Fibroblast of skin of right quadriceps (primary cell): Measurements from ENCODE around the gene CHD6.
A peak's percentile ranks its signal among the peaks of the same experiment; 100 is the strongest.

ENCODE experiments used
- DNase-seq: peaks from one replicate; pipeline ENCODE4 v3.0.0-alpha.2; 2013

Gene CHD6

DNA sequence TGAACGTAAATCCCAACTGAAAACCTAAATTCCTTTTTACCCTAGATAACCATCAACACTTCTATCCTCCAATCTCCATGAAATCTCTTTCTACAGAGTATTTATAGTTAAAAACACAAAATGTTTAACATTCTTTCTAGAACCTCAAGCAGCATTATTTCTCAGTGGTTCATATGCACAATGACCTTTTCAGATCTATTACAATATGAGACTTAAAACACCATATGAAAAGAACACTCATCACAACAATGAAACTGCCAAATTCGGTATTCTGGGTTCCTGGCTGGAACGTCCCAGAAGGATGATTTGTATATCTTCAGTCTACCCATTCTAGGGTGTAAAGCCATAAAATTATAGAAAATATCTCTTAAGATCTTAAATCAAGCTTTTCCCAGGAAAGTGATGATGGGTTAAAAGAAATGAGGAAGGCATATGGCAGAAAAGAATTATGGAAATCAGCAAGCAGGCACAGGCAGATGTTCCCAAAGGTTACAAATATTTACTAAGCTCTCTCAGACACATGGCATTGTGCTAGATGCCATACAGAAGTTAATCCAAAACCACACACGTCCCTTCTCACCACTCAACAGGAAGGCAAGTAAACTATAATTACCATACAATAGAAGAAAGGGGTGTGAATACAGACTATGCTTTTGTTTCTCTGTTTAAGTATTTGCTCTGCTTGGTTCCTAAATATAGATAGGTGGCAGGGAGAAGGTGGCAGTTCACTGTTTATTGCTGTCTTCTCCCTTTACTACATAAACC, 118.0 kb downstream of the CHD6 start:
- peak; percentile 94 for DNase-seq

DNA sequence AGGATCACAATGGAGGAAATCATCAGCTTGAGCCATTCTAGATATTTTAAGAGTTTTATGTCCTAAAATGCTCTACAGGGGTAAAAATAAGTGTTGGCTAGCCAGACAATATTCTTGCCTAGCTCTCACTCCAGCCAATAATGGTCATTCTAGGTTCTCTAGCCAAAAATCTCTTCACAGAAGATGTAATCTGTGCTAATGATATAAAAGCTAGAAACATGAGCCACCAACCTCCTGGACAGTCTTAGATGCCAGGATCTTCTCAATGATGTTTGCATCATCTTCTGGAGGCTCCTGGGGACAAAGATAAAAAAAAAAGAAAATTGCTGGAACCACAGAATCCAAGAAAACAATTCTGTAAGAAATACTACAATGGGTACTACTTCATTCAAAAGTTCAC, 119.1 kb downstream of the CHD6 start:
- DNase-seq = no peak

DNA sequence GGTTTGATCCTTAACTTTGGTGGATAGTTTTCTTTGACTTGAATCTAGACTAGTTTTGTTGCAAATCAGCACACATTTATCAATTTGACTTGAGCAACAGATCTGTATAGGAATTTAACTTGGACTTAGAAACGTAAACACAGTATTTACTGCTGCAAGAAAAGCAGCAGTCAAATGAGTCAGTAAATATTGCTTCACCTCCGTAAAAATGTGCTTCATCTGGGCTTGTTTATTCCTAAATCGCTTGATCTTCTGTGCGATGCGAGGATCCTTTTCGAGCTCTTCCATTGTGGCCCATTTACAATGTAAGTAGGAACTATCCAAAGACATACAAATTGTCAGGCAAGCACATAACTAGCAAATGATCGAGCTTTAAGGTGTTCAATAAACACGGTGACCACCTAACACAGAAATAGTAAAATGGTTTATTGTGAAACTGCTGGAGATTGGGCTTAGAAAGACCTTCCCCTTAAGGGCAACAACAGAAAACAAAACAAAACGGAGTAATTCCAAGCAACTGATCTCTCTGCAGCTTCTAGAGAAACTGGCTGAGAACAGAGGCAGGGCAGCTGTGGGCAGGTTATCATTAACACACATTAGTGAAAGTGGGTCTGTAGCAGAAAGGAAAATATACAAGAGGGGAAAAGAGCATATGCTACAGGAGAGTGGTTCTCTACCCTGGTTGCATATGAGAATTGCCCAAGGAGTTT, 120.8 kb downstream of the CHD6 start:
- peak; percentile 23 for DNase-seq

DNA sequence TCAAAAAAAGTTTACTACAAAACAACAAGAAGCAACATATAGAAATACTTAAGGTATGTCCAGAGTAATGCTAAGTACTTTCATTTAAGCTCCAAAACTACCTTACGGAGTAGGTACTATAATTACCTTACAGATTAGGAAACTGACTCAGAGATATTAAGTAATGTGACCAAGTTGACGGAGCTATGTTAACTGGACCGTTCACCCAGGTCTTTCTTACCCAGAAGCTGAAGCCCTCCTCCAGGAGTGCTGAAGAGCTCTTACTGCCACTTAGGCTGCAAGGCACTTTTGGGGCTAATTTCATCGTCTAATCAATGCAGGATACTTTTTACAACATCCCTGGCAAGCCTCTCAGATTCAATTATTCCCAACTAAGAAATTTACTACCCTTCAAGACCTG, 123.7 kb downstream of the CHD6 start:
- DNase-seq = no peak

DNA sequence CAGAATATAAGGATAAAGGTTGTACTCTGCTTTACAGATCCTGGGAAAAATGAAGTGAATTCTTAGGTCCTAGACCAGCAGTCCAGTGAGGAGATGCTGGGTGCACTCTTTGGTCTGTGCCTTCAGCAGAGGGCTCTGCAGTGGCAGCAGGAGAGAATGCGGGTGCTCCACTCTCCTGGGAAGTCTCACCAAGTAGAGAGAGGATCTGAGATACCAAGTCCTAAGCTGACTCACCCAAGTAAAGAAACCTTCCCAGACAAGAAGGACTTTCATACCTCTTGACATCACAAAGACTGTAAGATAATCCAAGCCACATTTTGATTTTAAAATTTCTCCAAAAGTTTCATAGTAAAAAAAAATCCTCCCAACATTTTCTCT, 134.6 kb downstream of the CHD6 start:
- peak; percentile 32 for DNase-seq

DNA sequence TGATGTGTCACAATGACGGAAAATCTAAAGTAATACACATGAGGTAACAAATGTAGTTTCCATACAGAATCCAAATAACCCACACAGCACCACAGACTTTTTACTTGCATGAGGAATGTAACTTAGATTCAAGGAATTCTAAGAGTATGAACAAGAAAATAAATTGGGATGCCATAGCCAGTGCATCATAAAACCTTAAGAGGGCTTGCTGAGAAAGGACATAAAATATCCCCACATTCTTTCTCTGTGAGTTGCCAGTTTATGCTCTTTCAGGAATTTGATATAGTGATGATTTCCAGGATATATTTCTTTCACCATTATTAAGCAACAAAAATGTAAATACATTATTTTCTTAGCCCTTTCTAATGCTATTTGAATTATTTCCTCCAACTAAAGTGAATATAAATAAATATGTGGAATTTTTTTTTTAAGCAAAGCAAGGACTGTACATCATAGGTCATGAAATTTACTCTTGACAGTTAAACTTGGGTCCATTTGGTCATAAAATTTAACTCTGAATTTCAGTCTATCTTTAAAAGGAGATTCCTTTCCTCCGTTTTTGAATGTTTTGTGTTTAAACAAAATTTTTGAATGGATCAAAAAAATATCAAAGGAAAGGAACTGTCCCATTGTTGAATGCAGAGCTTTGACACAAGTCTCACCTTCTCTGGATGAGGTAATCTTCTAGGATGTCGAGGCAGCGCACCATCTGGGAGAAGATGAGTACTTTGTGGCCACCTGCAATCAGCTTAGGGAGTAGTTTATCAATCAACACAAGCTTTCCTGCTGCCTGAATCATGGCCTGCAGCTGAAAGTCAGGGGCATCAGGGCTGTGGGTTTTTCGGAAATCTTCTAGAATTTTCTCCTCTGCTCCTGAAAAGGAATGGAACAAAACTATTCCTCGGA, 135.3 kb downstream of the CHD6 start:
- DNase-seq = peak; percentile 96

DNA sequence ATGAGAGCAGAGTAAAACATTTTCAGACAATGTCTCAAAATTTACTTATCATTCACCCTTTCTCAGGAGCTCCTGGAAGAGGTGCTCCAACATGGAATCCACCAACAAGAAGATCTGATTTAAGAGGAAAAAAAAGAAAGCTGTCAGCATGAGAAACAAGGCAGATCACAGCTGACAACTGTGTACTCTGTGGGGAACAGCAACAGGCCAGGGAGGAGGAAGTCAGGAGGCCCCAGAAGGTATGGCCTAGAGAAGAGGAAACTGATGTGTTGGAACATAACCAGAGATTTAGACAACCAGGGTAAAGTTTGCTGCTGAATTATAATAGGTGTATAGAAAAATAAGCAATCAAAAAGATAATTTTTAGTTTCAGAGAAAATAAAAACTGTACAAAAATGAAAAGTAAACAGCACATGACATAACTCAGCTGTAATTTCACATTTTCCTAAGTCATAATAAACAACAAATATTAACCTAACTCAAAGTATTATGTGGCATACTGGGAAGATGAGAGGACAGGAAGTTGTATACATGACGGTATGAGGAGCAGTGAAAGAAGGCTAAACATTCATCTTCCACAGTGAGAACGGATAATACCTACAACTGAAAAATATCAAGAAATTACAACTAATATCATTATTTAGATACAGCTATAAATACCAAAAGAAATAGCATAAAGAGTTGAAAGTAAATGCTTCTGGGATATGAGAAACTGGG, 138.0 kb downstream of the CHD6 start:
- no peak for DNase-seq

DNA sequence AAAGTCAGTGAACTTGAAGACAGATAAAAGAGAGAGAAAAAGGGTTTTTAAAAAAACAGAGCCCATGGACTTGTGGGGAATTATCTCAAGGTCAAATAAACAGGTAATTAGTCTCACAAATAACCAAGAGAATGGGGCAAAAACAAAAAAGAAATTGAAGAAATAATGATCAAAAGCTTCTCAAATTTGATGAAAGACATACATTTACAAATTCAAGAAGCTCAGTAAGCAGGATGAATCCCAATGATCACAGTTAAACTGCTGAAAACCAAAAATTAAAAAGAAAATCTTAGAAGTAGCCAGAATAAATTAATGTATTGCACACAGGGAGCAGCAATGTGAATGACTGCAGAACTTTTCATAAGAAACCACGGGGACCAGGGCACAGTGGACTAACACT, 139.1 kb downstream of the CHD6 start:
- DNase-seq = no peak

DNA sequence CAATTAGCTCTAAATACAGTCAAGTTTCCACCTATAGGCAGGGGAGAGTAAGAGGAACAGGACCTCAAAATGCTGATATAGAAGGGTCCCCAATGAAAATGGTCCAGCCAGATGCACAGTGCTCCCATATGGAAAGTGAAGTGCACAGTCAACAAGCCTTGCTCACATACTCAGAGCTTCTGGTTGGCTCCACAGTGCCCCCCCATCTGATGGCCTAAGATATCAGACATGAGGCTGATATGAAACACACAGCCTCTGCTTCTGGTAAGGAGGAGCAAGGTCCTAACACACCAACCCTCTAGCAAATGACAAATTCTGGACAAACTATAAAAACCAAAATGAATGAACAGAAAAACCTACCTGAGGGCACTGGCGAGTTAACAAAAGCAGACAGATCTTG, 140.2 kb downstream of the CHD6 start:
- no peak for DNase-seq

DNA sequence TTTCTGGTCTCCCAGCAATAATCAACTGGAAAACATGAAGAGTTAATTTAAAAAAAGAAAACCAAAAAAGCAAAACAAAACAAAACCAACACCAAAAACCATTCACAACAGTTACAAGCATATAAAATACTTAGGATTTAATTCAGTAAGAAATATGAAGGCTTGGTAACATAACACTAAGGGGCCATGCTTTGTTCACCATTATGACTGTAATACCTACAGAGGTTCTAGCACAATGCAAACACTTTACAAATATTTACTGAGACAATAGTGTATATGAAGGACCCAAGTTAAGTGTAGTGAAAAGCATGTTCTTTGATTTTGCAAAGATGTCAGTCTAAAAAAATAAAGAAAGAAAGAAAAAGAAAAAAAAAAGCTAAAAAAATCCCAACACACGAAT, 141.7 kb downstream of the CHD6 start:
- no peak for DNase-seq

DNA sequence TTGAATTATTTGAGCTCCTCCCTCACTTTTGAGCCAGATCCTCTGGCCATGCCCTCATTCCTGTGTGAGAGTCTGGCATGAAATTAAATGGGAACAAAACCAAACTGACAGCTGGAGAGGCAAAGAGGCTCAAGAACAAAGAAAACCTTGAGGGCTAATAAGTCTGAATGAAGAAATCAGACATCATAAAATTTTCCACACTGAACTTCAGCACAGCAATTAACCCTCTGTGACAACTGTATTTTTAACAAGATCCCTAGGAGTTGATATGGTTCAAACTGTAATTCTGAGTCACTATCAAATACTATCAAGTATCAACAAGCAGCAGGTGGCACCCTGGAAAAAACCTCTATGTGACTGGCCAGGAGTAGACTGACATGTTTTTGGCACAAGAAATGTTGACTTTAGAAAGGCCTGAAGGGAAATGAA, 142.2 kb downstream of the CHD6 start:
- peak; percentile 59 for DNase-seq

DNA sequence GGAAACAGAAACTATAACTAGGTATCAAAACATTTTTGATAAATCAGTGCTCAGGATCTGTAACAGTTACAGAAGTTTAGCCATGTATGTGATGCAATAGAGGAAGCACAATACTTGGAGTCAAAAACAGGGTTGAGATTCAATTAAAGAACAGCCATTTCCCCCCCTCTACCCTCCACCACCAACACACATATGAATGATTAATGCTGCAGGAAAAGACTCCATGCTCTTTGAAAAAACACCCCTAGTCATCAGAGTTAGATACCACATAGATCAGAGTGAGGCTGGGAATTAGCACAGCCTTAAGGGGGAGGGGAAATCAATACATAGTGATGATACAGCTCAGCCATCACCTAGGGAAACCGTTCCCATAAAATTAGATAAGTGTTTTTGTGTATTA, 142.7 kb downstream of the CHD6 start:
- peak; percentile 14 for DNase-seq

DNA sequence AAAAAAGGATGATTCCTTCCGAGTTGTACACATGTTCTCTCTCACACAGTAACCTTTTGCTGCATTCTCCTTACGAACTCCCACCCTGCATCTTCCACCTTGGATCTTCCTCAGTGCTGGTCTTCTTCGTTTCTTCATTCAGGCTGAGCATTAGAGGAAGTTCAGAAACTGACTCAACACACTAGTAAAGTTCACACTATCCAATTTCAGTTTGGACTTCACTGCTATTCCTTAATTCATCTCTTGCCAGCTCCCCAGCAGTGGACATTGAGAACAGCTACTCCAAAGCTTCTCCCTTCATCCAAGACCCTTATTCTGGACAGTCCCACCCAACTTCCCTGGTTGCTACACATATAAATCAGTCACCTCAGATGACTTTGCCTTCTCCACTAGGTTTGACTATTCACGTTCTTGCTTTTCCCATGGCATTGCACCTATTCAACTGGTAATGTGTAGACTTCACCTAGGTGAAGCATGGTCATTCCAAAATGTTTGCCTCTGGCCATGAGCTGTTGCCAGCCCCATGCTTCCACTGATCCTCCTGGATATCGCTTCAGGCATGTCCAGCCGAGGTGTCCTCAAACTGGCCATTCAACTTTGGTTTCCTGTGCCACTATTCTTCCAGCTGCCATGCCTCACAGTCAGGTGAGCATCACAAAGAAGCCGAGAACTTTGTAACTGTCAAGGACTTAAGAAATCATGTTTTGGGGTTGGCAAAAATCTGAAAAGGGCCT, 147.6 kb downstream of the CHD6 start:
- no peak for DNase-seq

DNA sequence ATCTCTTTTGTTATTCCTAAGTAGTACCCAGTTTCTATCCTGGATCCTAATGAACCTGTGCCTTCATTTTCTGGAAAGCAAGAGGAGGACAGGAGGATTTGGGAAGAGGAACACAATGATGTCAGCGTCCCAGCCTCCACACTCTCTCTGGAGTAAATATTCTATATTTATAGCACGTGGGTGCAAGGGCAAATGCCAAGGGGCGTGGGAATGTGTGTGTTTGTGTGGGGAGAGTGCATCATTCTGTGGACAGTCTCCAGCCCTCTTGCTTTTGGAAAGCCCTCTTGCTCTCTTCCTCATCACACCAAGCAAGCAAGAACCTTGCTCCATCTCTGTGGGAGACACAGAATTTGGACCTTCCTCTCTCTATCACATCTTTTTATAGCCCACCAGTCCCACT, 148.3 kb downstream of the CHD6 start:
- DNase-seq = no peak

DNA sequence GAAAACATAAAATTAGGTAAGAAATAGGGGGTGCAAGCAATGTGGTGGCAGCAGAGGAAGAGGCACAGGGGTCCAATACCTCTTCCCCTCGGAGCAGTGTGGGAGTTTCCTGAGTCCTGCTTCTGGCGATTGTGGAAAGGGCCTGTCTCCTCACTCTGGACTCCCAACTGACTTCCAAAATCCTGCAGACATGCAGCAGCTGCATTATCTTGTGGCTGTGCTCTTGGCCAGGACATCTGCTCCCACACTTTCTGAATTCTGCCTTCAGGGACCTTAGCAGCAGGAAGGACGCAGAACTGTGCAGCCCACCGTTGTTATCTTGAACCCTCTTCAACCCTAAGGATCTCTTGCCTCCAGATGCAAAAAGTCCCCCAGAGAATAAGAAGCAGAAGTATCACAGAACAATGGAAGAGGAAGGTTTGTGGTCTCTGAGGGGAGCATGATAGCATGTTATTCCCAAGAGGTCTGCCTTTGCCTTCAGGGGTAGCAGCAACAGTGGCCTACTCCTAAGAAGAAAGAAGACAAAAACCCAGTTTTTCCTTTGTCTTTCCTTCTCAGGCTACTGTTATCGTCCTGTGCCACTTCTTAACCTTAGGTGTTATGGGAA, 149.1 kb downstream of the CHD6 start:
- no peak for DNase-seq

DNA sequence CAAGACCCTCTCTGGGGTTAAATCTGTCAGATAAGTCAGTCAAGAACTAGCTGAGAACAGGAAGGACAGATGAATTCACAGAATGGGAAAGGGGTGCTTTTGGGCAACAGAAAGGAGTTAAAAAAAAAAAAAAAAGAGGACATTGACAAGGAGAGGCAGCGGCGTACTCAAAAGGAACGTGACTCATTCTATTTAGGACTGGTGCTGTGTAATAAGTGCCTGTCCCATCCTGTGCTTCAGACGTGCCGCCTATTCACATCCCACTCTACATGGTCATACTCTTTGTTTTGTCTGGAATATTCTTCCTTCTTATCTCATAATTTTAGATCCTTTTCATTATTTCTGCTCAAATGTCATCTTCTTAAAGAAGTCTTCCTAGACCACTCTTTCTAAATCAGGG, 150.5 kb downstream of the CHD6 start:
- no peak for DNase-seq

DNA sequence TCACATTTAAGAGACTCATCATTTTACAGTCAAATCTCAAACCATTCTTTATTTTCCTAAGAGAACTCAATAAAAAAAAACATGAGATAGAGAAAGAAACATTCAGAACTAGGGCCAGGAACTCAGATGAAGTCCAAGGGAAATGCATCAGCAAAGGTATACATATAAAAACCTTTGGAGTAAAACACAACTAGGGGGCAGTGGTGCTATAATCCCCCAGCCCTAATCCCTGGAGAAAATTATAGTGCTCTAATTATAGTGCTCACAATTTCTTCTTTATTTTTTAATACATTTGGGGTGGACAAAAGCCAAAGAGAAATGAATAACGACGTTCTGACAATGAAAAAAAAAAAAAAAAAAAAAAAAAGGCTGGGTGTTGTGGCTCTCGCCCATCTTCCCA, 151.0 kb downstream of the CHD6 start:
- no peak for DNase-seq

DNA sequence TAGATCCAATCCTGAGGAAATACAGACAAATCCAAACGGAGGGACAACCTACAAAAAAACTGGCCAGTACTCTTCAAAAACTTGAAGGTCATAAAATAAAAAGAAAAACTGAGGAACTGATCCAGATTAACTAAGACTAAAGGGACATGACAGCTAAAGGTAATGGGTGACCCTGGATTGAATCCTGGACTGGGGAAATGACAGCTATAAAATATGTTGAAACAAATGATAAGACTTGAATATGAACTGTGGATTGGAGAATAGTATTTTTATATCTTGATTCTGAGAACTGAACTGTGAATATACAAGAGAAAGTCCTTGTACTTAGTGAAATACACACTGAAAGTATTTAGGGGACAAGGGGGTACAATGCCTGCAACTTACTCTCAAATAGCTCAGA, 154.6 kb downstream of the CHD6 start:
- DNase-seq = no peak

DNA sequence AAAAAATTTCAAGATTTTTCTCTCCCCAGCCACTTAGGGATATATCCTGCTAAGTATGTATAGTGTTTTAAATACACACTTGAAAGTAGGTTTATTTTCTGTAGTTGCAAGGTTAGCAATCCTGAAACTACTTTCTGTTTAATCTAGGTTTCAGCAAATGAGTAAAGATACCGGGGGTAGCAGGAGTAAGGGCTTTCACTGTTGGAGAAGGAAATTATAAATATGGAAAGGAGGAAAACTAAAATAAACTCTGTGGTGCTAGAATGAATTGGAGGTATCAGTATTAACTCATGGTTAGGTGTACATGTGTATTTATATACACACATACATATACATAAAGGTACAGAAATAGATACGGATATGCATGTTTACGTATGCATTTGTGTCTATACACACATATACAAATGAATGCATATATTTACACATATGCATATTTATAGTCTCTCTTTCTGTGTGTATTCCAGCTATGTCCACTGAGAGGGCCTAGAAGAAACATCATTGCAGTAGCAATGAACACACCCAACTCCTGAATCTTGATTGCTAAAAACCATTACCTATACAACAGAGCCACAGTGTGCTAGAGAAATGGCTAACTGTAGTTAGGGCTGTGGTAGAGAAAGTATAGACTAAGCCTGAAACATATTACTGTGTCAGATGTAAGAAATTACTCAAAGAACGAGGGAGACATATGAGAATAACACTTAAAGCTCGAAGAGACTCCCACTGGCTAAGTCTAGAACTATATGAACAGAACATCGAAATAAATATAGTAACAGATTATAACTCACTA, 155.6 kb downstream of the CHD6 start:
- no peak for DNase-seq

DNA sequence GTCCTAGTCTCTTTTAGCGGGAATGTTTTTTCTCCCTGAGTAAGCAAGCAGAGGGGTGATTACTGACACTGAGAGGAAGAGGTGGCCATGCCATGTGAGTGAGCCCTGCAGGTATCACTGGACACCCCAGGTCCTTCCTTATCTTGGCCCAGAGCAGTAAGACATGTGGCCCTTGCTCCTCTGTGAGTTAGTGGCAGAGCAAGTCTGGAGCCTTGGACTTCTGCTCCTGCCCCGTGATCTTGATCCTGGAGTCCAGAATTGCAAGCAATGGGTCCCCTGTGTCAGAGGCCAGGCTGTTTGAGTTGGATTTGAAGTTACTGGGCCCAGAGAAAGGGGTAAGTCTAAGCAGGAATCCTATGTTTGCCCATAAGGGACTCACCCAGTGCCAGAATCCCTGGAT, 159.4 kb downstream of the CHD6 start:
- DNase-seq = no peak
